Activated B cell treated with CpG ODN at 0.5 μM for 24 hours (primary cell): ENCODE measurements around the gene CSPG4. TPM values are rescaled to one million over a fixed set of nuclear protein-coding genes. Genes with fewer than 3 reads are reported as not detected.

Source experiments
- ATAC-seq: fragments of 200-7000 bp; cut with Tn5 transposase; one replicate; pipeline ENCODE4 v1.10.0; 2021; ENCODE audit warnings: low read depth, mild to moderate bottlenecking, moderate library complexity
- CTCF ChIA-PET: fragments of 350-600 bp; sonication (Branson Sonifier 250); formaldehyde crosslinking; loops from one replicate; lab custom pipeline; 2021; ENCODE audit warnings: antibody characterized with exemption; lab: Charles Lee
- POLR2A ChIA-PET: fragments of 350-600 bp; sonication (Branson Sonifier 250); formaldehyde crosslinking; loops from one replicate; lab custom pipeline; 2021; ENCODE audit warnings: antibody characterized with exemption; lab: Charles Lee
- DNase-seq: peaks from one replicate; pipeline ENCODE4 v3.0.0; 2022
- H3K27ac Mint-ChIP-seq: one replicate; pipeline ENCODE4 v1.8.0; 2020; ENCODE audit warnings: mixed read lengths
- H3K27me3 Mint-ChIP-seq: one replicate; pipeline ENCODE4 v1.8.0; 2021; ENCODE audit warnings: mixed read lengths
- H3K36me3 Mint-ChIP-seq: one replicate; pipeline ENCODE4 v1.8.0; 2021; ENCODE audit warnings: low read depth, mixed read lengths
- H3K4me1 Mint-ChIP-seq: one replicate; pipeline ENCODE4 v1.8.0; 2021; ENCODE audit warnings: mixed read lengths
- H3K4me3 Mint-ChIP-seq: one replicate; pipeline ENCODE4 v1.8.0; 2020; ENCODE audit warnings: mild to moderate bottlenecking, mixed read lengths
- H3K9me3 Mint-ChIP-seq: one replicate; pipeline ENCODE4 v1.8.0; 2020; ENCODE audit warnings: mixed read lengths
- intact Hi-C: fragments of 100-400 bp; cut with micrococcal nuclease; formaldehyde crosslinking; loops from one replicate; pipeline ENCODE4 v1.15.1; 2024
- total RNA-seq: library from RNA; stranded (reverse); gene quantifications from 2 replicates; pipeline ENCODE4 v1.2.3, GENCODE V29; 2022
- TF ChIP-seq, protein P1 (sequence below): fragments of 200-600 bp; IDR thresholded peaks from one replicate; pipeline ENCODE4 v1.8.0; 2022; ENCODE audit warnings: antibody characterized with exemption, mild to moderate bottlenecking

Gene CSPG4
- total RNA-seq, 1 donor from 2014 or later, result not detected

DNA sequence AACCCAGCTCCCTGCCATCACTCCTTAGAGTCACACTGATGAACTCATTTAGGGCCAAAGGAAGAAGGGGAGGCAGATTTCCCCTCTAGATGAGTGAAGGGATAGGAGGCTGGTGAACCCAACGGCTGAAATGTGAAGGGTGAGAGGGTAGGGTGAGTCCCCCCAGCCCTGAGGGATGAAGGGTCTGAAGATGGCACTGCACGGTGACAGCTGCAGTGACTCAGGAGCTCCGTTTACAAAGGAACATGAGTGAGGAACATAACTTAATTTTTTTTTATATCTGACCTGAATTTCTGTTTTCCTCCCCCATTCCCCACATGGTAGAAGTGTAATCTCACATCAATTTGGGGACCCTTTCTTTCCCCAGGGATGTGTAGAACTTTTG lies 50.9 kb downstream of the CSPG4 start:
- TF ChIP-seq, protein P1, sequence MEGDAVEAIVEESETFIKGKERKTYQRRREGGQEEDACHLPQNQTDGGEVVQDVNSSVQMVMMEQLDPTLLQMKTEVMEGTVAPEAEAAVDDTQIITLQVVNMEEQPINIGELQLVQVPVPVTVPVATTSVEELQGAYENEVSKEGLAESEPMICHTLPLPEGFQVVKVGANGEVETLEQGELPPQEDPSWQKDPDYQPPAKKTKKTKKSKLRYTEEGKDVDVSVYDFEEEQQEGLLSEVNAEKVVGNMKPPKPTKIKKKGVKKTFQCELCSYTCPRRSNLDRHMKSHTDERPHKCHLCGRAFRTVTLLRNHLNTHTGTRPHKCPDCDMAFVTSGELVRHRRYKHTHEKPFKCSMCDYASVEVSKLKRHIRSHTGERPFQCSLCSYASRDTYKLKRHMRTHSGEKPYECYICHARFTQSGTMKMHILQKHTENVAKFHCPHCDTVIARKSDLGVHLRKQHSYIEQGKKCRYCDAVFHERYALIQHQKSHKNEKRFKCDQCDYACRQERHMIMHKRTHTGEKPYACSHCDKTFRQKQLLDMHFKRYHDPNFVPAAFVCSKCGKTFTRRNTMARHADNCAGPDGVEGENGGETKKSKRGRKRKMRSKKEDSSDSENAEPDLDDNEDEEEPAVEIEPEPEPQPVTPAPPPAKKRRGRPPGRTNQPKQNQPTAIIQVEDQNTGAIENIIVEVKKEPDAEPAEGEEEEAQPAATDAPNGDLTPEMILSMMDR, result no peak
- Mint-ChIP-seq H3K4me1 (no peaks in the 10 kb centered on the region), H3K4me3 (no peak overlapping the region), H3K36me3 (no peaks in the 10 kb centered on the region), H3K27me3 (peaks cover 2% of the 10 kb centered on the region), H3K27ac (no peak overlapping the region), H3K9me3 (no peaks in the 10 kb centered on the region)
- ChIA-PET CTCF (no interaction called here), POLR2A (no interaction called here)
- intact Hi-C loops, result no loop called here
- DNase-seq, result no peak
- ATAC-seq, result no peak

DNA sequence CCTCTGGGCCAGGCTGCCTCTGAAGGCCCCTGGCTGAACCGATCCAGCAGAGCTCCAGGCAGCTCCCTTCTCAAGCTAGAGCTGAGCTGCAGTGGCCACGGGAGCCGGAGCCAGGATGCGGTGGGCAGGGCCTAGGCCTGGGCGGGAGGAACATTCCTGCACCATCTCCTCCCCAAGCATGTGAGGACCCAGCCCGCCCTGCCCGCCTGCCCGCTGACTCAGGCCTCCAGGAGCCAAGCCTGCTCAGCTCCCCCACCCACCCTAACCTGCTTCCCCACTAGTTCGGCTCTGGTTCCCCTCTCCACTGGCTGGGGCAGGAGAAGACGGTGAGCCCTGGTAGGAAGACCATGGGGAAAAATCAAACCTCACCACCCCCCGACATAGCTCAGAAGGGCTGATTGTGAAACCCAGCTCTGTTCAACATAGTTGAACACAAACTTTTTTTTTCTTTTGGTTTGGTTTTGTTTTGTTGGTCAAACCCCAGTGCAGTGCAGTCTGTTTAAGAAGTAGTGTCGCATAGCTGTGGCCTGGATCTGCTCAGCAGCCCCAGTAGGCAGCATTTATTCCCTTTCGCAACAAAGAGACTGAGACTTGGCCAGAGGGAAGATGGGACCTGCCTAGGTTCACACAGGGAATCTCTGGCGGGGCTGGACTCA lies 51.4 kb downstream of the CSPG4 start:
- Mint-ChIP-seq H3K27ac (no peak overlapping the region), H3K4me1 (no peaks in the 10 kb centered on the region), H3K27me3 (peaks cover 2% of the 10 kb centered on the region), H3K4me3 (no peak overlapping the region), H3K36me3 (no peaks in the 10 kb centered on the region), H3K9me3 (no peaks in the 10 kb centered on the region)
- DNase-seq (no peak), ATAC-seq (no peak)
- TF ChIP-seq, protein P1, result no peak
- ChIA-PET POLR2A (no interaction called here), CTCF (no interaction called here)
- intact Hi-C loops, result no loop called here

DNA sequence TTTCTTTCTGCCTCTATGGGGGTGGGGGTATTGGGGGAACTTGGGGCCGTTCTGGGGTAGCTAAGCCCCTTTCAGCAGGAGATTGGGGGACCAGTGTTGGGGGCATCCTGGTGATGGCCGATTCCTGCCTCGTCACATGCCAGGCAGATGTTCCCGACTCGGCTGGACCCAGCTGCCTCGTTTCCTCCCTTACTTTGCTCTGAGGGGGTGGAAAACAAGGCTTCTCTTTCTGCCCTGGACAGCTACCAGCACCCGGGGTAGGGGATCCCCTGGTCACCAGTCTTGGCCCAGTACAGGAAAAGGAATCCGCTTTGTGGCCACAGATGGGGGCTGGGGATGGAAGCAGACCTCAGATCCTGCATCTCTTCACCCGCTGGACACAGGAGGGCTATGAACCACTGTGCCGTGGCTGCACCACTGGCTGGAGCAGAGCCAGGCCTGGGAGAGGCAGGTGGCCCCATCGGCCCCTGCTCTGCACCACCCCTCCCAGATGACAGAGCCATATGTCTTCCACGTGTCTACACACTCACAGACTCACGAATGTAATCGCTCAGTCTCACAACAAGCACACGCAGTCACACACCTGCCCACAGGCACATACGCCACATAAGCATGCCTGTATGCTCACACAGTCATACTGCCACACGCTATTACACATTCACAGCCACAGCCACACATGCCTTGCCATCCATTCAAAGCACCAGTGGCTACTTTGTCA lies 52.6 kb downstream of the CSPG4 start:
- Mint-ChIP-seq H3K27me3 (peaks cover 2% of the 10 kb centered on the region), H3K4me1 (no peaks in the 10 kb centered on the region), H3K27ac (no peak overlapping the region), H3K36me3 (no peaks in the 10 kb centered on the region), H3K4me3 (no peak overlapping the region), H3K9me3 (no peaks in the 10 kb centered on the region)
- intact Hi-C loops, result no loop called here
- no peak for DNase-seq
- TF ChIP-seq, protein P1, result no peak
- POLR2A ChIA-PET, result interaction anchor here (0.5 kb wide), 1 partner anchor 502 kb away, joined by 4 read pairs; no protein-coding TSS in a partner anchor
- CTCF ChIA-PET, result no interaction called here
- ATAC-seq, result no peak

DNA sequence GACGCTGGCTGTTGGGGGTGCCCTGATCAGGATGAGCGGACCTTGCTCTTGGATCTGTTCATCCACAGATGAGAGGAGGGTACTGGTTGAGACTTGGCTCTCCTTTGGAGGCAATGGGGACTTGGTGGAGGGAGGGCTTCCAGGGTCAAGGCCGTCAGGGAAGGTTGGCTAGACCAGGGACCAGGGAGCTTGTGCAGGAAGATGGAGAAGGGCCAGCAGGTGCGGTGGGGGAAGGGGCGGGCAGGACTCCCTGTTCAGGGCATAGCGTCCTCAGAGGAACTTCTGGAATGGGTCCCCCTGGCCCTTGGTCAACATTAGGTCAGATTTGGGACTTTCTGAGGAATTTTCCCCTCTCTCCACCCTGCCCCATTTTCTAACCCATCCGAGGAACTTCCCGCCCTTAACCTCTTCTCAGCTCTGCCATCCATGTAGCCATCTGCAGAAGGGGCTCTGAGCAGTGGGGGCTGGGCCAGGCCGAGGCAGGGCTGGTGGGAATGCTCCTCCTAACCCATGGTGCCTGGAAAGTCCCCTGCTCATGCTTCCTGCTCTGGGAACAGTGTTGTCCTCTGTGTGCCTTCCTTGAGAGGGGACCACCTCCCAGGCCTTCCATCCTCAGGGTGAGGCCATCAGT lies 53.4 kb downstream of the CSPG4 start:
- DNase-seq, result no peak
- Mint-ChIP-seq H3K27ac (no peak overlapping the region), H3K9me3 (no peaks in the 10 kb centered on the region), H3K4me1 (no peaks in the 10 kb centered on the region), H3K27me3 (peaks cover 2% of the 10 kb centered on the region), H3K4me3 (no peak overlapping the region), H3K36me3 (no peaks in the 10 kb centered on the region)
- no peak for ATAC-seq
- CTCF ChIA-PET, result no interaction called here
- POLR2A ChIA-PET, result no interaction called here
- TF ChIP-seq, protein P1, result no peak
- intact Hi-C loops, result no loop called here

DNA sequence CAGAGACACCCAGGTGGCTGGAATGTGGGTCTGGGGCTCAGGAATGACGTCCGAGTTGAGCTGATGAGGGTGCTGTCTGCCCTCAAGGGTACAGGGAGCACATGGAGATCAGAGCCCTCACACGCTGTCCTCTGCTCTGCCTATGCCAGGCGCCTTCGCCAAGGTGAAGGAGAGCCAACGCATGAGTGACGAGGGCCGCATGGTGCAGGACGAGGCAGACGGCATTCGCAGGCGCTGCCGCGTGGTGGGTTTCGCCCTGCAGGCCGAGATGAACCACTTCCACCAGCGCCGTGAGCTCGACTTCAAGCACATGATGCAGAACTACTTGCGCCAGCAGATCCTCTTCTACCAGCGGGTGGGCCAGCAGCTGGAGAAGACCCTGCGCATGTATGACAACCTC lies 55.8 kb downstream of the CSPG4 start:
- Mint-ChIP-seq H3K36me3 (no peaks in the 10 kb centered on the region), H3K9me3 (no peaks in the 10 kb centered on the region), H3K27ac (no peak overlapping the region), H3K4me3 (no peak overlapping the region), H3K4me1 (no peaks in the 10 kb centered on the region), H3K27me3 (peaks cover 2% of the 10 kb centered on the region)
- no peak for DNase-seq
- intact Hi-C loops, result no loop called here
- TF ChIP-seq, protein P1, result no peak
- ATAC-seq, result no peak
- CTCF ChIA-PET, result no interaction called here
- POLR2A ChIA-PET, result no interaction called here
